ENCODE measurements around the gene HEG1.

Gene HEG1

GRCh38 chr3:125069968-125070745, 14.4 kb upstream of the HEG1 start:
- no peak for DNase-seq

- no peak for DNase-seq
These were observed 13.7 kb upstream of the HEG1 start for GRCh38 chr3:125069452-125069851.

GRCh38 chr3:125068265-125068664, 12.5 kb upstream of the HEG1 start:
- DNase-seq = no peak

GRCh38 chr3:125067225-125067624, 11.4 kb upstream of the HEG1 start:
- DNase-seq = no peak

- no peak for DNase-seq
These were observed 7.3 kb upstream of the HEG1 start for GRCh38 chr3:125062904-125063618.

- DNase-seq = no peak
These were observed 5.8 kb upstream of the HEG1 start for GRCh38 chr3:125061646-125062045.

GRCh38 chr3:125061170-125061569, 5.4 kb upstream of the HEG1 start:
- no peak for DNase-seq

GRCh38 chr3:125059488-125060245, 3.9 kb upstream of the HEG1 start:
- DNase-seq = no peak

GRCh38 chr3:125058959-125059358, 3.2 kb upstream of the HEG1 start:
- DNase-seq = no peak

GRCh38 chr3:125058529-125058928, 2.7 kb upstream of the HEG1 start:
- no peak for DNase-seq

GRCh38 chr3:125057186-125057850, 1.5 kb upstream of the HEG1 start:
- no peak for DNase-seq

- DNase-seq = peak; percentile 55
These were observed 375 bp downstream of the HEG1 start for GRCh38 chr3:125055331-125055912.

- DNase-seq = peak; percentile 16
These were observed 1.1 kb downstream of the HEG1 start for GRCh38 chr3:125054449-125055329.

- DNase-seq = no peak
These were observed 1.7 kb downstream of the HEG1 start for GRCh38 chr3:125054062-125054448.

GRCh38 chr3:125053304-125053699, 2.5 kb downstream of the HEG1 start:
- DNase-seq = no peak

- peak; percentile 11 for DNase-seq
These were observed 3.0 kb downstream of the HEG1 start for GRCh38 chr3:125052624-125053303.

- no peak for DNase-seq
These were observed 3.8 kb downstream of the HEG1 start for GRCh38 chr3:125051715-125052581.

GRCh38 chr3:125051205-125051604, 4.6 kb downstream of the HEG1 start:
- no peak for DNase-seq

GRCh38 chr3:125050488-125051090, 5.2 kb downstream of the HEG1 start:
- no peak for DNase-seq

- no peak for DNase-seq
These were observed 7.5 kb downstream of the HEG1 start for GRCh38 chr3:125048282-125048681.

All from NCI-H1105 treated with DMSO at 0.1 percent for 48 hours (cell line).